Measurements from ENCODE around the gene IL3. TPM values are rescaled to one million over a fixed set of nuclear protein-coding genes. Genes with fewer than 3 reads are reported as not detected.
A peak's percentile ranks its signal among the peaks of the same experiment; 100 is the strongest.

IL3 gene
- total and polyA plus RNA-seq, 2 experiments from 2014 or later, result not detected

DNA sequence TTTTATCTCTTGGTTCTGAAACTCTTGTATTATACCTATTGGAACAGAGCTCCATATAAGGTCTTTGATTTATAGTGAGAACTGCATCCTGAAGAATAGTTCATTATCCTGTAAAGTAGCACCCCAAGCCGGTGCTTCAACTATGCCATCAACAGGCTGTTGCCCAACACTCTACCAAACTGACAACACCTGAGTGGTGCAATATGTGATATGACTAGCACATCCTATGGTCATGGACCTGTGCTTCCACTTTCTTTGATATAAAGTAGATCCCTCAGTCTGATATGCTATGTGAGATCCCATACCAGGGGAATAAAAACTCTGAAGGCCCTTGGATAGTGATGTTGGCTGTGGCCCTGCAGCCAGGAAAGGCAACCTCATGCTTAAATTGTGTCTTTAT is 28.9 kb downstream of the IL3 start:
- no peaks in the 10 kb centered on the region for H3K9me3 ChIP-seq (ENCODE audit: low read depth)
- H4K20me1 ChIP-seq (ENCODE audit: insufficient read depth), result no peaks in the 10 kb centered on the region
- DNase-seq, result no peak
- no peaks in the 10 kb centered on the region for H3K36me3 ChIP-seq (ENCODE audit: low read depth)
- peaks cover 37% of the 10 kb centered on the region for H3K4me1 ChIP-seq (ENCODE audit: insufficient read depth)
- in situ Hi-C loops (cut with MboI), result no loop called here
- no peak overlapping the region for H3K27ac ChIP-seq
- H3K4me3 ChIP-seq, result no peak overlapping the region
- H3F3A ChIP-seq (ENCODE audit: insufficient read depth), result peaks cover 22% of the 10 kb centered on the region
- 85 to 100% methylated on average over 1 of the region's 1 CpG for WGBS, 2 experiments (ENCODE audit: low coverage in 1 of 2, low lambda C conversion rate in 2 of 2, missing lambda C conversion rate in 2 of 2)
- H3K9ac ChIP-seq, result no peak overlapping the region
- no peak overlapping the region for H2AFZ ChIP-seq
- H3K4me2 ChIP-seq (ENCODE audit: unreplicated experiment), result no peak overlapping the region
- TF ChIP-seq EZH2 (IDR thresholded peaks at IDR 0.05; ENCODE audit: insufficient read depth, poor library complexity, severe bottlenecking) (no peak), EZH2phosphoT487 (IDR thresholded peaks at IDR 0.05; ENCODE audit: insufficient read depth, low read depth) (no peak)
- no peaks in the 10 kb centered on the region for H3K27me3 ChIP-seq (replicated peaks; ENCODE audit: insufficient read depth)
- H3K9me2 ChIP-seq (ENCODE audit: insufficient read depth), result no peaks in the 10 kb centered on the region
- no peaks in the 10 kb centered on the region for H3K79me2 ChIP-seq (ENCODE audit: insufficient read depth)

DNA sequence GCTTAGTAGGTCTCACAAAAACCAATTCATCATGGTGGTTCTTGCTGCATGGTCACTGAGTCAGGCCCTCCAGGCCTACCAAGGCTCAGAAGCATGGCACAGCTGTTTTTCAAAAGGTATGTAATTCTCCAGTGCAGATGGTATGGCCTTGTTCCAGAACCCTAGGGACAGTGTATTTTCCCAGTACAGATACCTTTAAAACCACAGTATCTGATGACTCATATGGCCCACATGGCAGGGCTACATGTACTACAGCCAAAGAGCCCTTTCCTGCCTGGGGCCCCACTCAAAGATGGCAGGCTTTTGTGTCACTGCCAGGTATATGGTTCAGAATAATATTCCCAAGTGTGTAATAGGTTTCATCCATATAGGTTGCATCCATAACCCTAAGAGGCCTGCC is 29.7 kb downstream of the IL3 start:
- peak; percentile 83 for DNase-seq
- H3K36me3 ChIP-seq (ENCODE audit: low read depth), result no peaks in the 10 kb centered on the region
- peaks cover 23% of the 10 kb centered on the region for H3F3A ChIP-seq (ENCODE audit: insufficient read depth)
- no peak overlapping the region for H3K9ac ChIP-seq
- no peaks in the 10 kb centered on the region for H3K79me2 ChIP-seq (ENCODE audit: insufficient read depth)
- no peak overlapping the region for H3K4me3 ChIP-seq
- no peak for TF ChIP-seq EZH2phosphoT487 (IDR thresholded peaks at IDR 0.05; ENCODE audit: insufficient read depth, low read depth)
- no peak for TF ChIP-seq EZH2 (IDR thresholded peaks at IDR 0.05; ENCODE audit: insufficient read depth, poor library complexity, severe bottlenecking)
- no peaks in the 10 kb centered on the region for H3K9me3 ChIP-seq (ENCODE audit: low read depth)
- no peaks in the 10 kb centered on the region for H4K20me1 ChIP-seq (ENCODE audit: insufficient read depth)
- H2AFZ ChIP-seq, result no peak overlapping the region
- H3K27ac ChIP-seq, result no peak overlapping the region
- no peaks in the 10 kb centered on the region for H3K9me2 ChIP-seq (ENCODE audit: insufficient read depth)
- no peaks in the 10 kb centered on the region for H3K27me3 ChIP-seq (replicated peaks; ENCODE audit: insufficient read depth)
- no peak overlapping the region for H3K4me2 ChIP-seq (ENCODE audit: unreplicated experiment)
- H3K4me1 ChIP-seq (ENCODE audit: insufficient read depth), result peaks cover 41% of the 10 kb centered on the region
- in situ Hi-C loops (cut with MboI), result no loop called here

DNA sequence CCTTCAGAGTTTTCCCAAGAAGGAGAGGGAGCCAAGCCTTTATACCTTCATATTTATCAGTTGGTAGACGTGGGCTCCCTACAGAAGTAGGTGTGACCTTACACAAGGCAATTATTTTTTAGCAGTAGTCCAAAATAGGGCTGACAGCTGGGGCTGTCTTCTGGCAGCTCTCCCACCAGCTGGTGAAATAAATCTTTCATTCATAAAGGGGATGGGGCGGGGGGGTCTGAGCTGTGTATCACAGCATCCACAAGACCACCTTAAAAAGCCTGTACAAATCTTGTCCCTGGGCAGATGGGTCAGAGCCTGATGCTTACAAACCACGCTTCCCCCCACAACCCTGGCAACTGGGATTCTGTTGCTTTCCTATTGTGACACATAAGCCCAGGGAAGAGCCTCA is 32.8 kb downstream of the IL3 start:
- Histone ChIP-seq H3F3A (ENCODE audit: insufficient read depth) (peaks cover 36% of the 10 kb centered on the region), H3K79me2 (ENCODE audit: insufficient read depth) (no peaks in the 10 kb centered on the region), H3K9me2 (ENCODE audit: insufficient read depth) (no peaks in the 10 kb centered on the region), H3K36me3 (ENCODE audit: low read depth) (no peaks in the 10 kb centered on the region), H4K20me1 (ENCODE audit: insufficient read depth) (no peaks in the 10 kb centered on the region), H3K27ac (no peak overlapping the region), H3K4me3 (no peak overlapping the region), H3K4me1 (ENCODE audit: insufficient read depth) (peaks cover 40% of the 10 kb centered on the region), H3K27me3 (replicated peaks; ENCODE audit: insufficient read depth) (no peaks in the 10 kb centered on the region), H3K9me3 (ENCODE audit: low read depth) (no peaks in the 10 kb centered on the region), H3K4me2 (ENCODE audit: unreplicated experiment) (no peak overlapping the region), H2AFZ (no peak overlapping the region), H3K9ac (no peak overlapping the region)
- WGBS, 2 experiments (ENCODE audit: low coverage in 1 of 2, low lambda C conversion rate in 2 of 2, missing lambda C conversion rate in 2 of 2), result 66 to 71% methylated on average over 3 of the region's 3 CpGs
- no peak for TF ChIP-seq EZH2phosphoT487 (IDR thresholded peaks at IDR 0.05; ENCODE audit: insufficient read depth, low read depth)
- TF ChIP-seq EZH2 (IDR thresholded peaks at IDR 0.05; ENCODE audit: insufficient read depth, poor library complexity, severe bottlenecking), result no peak
- DNase-seq, result no peak
- in situ Hi-C loops (cut with MboI), result no loop called here

DNA sequence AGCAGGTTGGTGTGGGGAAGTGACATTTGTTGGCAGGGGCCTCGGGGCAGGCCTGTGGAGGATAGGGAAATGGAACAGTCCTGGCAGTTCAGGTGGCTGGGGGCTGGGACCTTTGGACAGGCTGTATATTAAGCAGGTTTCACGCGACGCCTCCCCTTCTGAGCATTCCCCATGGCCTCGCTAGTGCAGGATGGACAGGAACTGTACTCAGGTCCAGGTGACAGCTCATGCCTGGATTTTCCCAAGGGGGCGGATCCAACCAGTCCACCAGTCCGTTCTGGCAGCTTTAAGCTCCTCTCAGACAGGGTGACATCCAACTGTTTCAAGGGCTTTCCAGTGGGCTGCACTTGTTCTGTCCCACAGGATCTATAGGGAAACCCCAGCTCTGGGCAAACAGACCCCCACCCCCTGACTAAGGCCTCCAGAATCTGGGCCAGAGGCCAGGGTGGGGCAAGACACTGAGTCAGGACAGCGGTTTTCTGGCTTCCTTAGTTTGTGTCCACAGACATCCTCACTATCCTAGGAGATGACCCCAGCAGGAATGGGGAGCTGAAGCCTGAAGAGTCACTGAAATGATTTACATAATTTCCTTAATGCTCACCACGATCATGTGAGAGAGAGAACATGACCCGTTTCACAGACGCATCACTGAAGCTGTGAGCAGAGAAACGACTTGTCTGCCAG is 34.1 kb downstream of the IL3 start:
- Histone ChIP-seq H3K79me2 (ENCODE audit: insufficient read depth) (no peaks in the 10 kb centered on the region), H3K9ac (peak overlapping the region; percentile 76; the same call in 1 of the 2 replicates), H3K9me3 (ENCODE audit: low read depth) (no peaks in the 10 kb centered on the region), H4K20me1 (ENCODE audit: insufficient read depth) (no peaks in the 10 kb centered on the region), H3K27me3 (replicated peaks; ENCODE audit: insufficient read depth) (no peaks in the 10 kb centered on the region), H3K27ac (peak overlapping the region; percentile 94), H2AFZ (no peak overlapping the region), H3F3A (ENCODE audit: insufficient read depth) (peaks cover 44% of the 10 kb centered on the region), H3K4me3 (no peak overlapping the region), H3K9me2 (ENCODE audit: insufficient read depth) (no peaks in the 10 kb centered on the region), H3K36me3 (ENCODE audit: low read depth) (no peaks in the 10 kb centered on the region), H3K4me2 (ENCODE audit: unreplicated experiment) (peak overlapping the region; percentile 73), H3K4me1 (ENCODE audit: insufficient read depth) (peaks cover 51% of the 10 kb centered on the region)
- peak; percentile 98 for DNase-seq
- WGBS, 2 experiments (ENCODE audit: low coverage in 1 of 2, low lambda C conversion rate in 2 of 2, missing lambda C conversion rate in 2 of 2), result 28 to 35% methylated on average over 12 of the region's 12 CpGs
- in situ Hi-C loops (cut with MboI), result no loop called here
- no peak for TF ChIP-seq EZH2 (IDR thresholded peaks at IDR 0.05; ENCODE audit: insufficient read depth, poor library complexity, severe bottlenecking)
- TF ChIP-seq EZH2phosphoT487 (IDR thresholded peaks at IDR 0.05; ENCODE audit: insufficient read depth, low read depth), result 0 out of 2 replicates have a peak, but pooled peaks have one; percentile 32

DNA sequence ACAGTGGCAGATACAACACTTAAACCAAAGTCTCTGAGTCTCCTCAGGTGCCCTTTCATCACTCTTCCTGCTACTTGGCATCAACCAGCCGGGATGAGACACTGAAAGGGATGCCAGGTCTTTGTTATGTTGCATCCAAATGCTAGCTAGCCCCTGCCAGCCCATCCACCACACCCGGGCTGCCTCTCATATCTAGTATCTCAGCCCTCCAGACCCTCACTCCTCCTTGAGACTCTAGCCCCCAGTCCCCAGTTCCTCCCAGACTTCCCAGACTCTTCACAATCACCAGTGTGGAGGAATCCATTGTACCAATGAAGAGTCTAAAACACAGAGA is 34.6 kb downstream of the IL3 start:
- WGBS, 2 experiments (ENCODE audit: low coverage in 1 of 2, low lambda C conversion rate in 2 of 2, missing lambda C conversion rate in 2 of 2), result 15 to 16% methylated on average over 2 of the region's 2 CpGs
- Histone ChIP-seq H3K9me2 (ENCODE audit: insufficient read depth) (no peaks in the 10 kb centered on the region), H4K20me1 (ENCODE audit: insufficient read depth) (no peaks in the 10 kb centered on the region), H3K27me3 (replicated peaks; ENCODE audit: insufficient read depth) (no peaks in the 10 kb centered on the region), H3K4me1 (ENCODE audit: insufficient read depth) (peaks cover 50% of the 10 kb centered on the region), H3K4me2 (ENCODE audit: unreplicated experiment) (peak overlapping the region; percentile 73), H3K4me3 (no peak overlapping the region), H3K79me2 (ENCODE audit: insufficient read depth) (no peaks in the 10 kb centered on the region), H3K9ac (peak overlapping the region; percentile 76), H3F3A (ENCODE audit: insufficient read depth) (peaks cover 38% of the 10 kb centered on the region), H2AFZ (no peak overlapping the region), H3K9me3 (ENCODE audit: low read depth) (no peaks in the 10 kb centered on the region), H3K27ac (peak overlapping the region; percentile 94), H3K36me3 (ENCODE audit: low read depth) (no peaks in the 10 kb centered on the region)
- TF ChIP-seq EZH2phosphoT487 (IDR thresholded peaks at IDR 0.05; ENCODE audit: insufficient read depth, low read depth) (no peak), EZH2 (IDR thresholded peaks at IDR 0.05; ENCODE audit: insufficient read depth, poor library complexity, severe bottlenecking) (no peak)
- in situ Hi-C loops (cut with MboI), result no loop called here
- no peak for DNase-seq
